ENCODE results near the gene IFITM10.

IFITM10 gene

DNA sequence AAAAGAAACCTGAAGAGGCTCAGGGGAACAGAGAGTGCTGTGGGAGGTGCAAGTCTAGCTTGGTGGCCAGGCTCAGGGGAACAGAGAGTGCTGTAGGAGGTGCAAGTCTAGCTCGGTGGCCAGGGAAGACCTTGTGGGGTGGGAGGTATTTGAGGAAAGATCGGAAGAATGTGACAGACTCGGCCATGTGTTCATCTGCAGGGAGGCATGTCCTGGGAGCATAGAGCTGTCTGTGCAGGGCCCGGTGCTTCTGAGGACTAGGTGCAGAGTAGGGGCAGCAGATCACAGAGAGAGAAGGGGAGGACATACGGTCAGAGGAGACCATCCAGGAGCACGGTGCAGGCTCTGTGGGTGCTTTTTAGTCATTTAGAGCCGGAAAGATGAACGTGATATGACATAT lies 10.8 kb downstream of the IFITM10 start:
- POLR2A ChIA-PET, result no interaction called here

DNA sequence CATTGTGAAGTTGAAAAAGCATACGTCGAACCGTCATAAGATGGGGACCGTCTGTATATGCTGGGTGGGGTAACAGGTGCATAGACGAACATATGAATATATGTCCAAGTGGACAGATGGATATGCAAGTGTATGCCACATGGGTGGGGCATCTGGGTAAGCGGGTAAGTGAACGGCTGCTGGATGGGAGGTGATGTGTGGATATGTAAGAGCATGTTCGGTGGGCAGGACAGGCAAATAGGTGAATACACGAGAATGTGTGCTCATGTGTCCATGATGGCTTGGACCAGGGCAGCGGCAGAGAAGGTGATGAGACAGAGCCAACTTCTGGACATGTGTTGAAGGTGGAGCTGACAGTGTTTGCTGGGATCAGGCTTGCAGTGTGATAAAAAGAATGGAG lies 12.0 kb downstream of the IFITM10 start:
- POLR2A ChIA-PET, result no interaction called here
- CTCF ChIA-PET, result interaction anchor here (1.6 kb wide), 1 partner anchor 21 kb away, joined by 3 read pairs; no protein-coding TSS in a partner anchor
- TF ChIP-seq, protein P1, sequence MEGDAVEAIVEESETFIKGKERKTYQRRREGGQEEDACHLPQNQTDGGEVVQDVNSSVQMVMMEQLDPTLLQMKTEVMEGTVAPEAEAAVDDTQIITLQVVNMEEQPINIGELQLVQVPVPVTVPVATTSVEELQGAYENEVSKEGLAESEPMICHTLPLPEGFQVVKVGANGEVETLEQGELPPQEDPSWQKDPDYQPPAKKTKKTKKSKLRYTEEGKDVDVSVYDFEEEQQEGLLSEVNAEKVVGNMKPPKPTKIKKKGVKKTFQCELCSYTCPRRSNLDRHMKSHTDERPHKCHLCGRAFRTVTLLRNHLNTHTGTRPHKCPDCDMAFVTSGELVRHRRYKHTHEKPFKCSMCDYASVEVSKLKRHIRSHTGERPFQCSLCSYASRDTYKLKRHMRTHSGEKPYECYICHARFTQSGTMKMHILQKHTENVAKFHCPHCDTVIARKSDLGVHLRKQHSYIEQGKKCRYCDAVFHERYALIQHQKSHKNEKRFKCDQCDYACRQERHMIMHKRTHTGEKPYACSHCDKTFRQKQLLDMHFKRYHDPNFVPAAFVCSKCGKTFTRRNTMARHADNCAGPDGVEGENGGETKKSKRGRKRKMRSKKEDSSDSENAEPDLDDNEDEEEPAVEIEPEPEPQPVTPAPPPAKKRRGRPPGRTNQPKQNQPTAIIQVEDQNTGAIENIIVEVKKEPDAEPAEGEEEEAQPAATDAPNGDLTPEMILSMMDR (IDR thresholded peaks at IDR 0.05; ENCODE audit: control extremely low read depth, extremely low read depth, low read depth, missing control alignments), result no peak
- no peak for DNase-seq (ENCODE audit: extremely low spot score)

More for the DNA sequence above, 10.8 kb downstream of the IFITM10 start:
- TF ChIP-seq, protein P1 (IDR thresholded peaks at IDR 0.05; ENCODE audit: control extremely low read depth, extremely low read depth, low read depth, missing control alignments), result no peak
- CTCF ChIA-PET, result interaction anchor here (1.5 kb wide), 1 partner anchor 46 kb away, joined by 6 read pairs; no protein-coding TSS in a partner anchor
- peak; percentile 23 for DNase-seq (ENCODE audit: extremely low spot score)

DNA sequence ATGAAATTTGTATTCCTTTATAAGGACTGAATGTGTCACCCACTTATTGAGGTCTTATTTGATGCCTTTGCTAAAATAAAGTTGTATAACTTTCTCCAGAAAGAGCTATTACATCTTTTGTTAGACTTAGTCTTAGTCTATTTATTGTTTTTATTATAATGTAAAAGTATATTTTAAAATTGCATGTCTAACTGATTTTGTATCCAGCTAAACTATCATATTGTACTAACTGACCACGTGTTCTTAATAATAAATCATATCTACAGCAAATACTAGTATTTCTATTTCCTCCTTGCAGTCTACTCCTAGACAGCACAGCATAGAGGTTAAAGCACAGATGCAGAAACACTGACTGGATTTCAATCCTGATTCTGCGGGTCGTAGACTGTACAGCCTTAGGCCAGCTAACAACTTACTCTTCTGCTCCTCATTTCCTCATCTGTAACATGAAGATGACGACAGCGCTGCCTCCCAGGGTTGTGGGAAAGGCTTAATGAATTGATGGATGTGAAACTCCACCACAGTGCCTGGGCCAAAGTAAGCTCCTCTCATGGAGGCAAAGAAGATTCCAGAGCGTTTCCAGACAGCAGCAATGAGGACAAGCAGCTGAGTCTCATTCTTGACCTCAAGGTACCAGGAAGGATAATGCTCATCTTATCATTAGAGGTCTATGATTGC lies 13.2 kb downstream of the IFITM10 start:
- DNase-seq (ENCODE audit: extremely low spot score), result no peak
- POLR2A ChIA-PET, result no interaction called here
- CTCF ChIA-PET, result interaction anchor here (0.9 to 1.2 kb wide), 2 partner anchors 44 to 84 kb away, joined by 3 read pairs; no protein-coding TSS in a partner anchor
- TF ChIP-seq, protein P1 (IDR thresholded peaks at IDR 0.05; ENCODE audit: control extremely low read depth, extremely low read depth, low read depth, missing control alignments), result no peak

DNA sequence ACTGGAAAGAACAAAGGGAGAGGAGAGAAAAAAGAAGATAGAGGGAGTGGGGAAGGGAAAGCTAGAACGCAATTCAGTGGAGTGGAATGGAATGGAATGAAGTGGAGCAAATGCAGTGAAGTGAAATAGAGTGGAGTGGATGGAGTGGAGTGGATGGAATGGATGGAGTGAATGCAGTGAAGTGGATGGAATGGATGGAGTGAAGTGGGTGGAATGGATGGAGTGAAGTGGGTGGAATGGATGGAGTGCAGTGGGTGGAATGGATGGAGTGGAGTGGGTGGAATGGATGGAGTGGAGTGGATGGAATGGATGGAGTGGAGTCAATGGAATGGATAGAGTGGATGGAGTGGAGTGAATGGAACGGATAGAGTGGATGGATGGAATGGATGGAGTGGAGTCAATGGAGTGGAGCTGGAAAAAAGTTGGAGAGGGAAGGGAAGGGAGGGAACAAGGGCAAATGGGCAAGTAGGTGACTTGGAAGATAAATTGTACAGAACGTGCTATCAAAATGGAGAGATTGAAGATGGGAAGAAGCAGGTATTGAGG lies 13.9 kb downstream of the IFITM10 start:
- TF ChIP-seq, protein P1 (IDR thresholded peaks at IDR 0.05; ENCODE audit: control extremely low read depth, extremely low read depth, low read depth, missing control alignments), result no peak
- ChIA-PET POLR2A (no interaction called here), CTCF (interaction anchor here (0.9 to 1.2 kb wide), 2 partner anchors 43 to 84 kb away, joined by 3 read pairs; no protein-coding TSS in a partner anchor)
- DNase-seq (ENCODE audit: extremely low spot score), result no peak

DNA sequence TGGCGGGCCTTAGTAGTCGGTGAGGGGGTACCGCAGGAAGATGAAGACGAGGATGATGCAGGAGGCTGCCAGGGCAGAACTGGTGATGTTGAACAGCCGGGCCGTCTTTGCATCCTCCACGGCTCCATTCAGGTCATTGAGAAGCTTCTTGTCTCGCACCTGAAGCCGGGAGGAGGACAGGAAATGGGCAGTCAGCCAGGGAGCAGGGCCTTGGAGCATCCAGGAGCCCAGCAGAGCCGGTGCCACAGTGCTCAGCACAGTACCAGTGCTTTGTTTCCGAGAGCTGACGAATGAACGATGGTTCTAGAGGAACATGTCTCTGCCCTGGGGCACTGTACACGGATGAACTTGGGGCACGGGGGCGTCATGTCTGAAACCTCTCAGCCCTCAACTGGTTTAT lies 15.1 kb downstream of the IFITM10 start:
- ChIA-PET POLR2A (no interaction called here), CTCF (no interaction called here)
- TF ChIP-seq, protein P1 (IDR thresholded peaks at IDR 0.05; ENCODE audit: control extremely low read depth, extremely low read depth, low read depth, missing control alignments), result no peak
- no peak for DNase-seq (ENCODE audit: extremely low spot score)

DNA sequence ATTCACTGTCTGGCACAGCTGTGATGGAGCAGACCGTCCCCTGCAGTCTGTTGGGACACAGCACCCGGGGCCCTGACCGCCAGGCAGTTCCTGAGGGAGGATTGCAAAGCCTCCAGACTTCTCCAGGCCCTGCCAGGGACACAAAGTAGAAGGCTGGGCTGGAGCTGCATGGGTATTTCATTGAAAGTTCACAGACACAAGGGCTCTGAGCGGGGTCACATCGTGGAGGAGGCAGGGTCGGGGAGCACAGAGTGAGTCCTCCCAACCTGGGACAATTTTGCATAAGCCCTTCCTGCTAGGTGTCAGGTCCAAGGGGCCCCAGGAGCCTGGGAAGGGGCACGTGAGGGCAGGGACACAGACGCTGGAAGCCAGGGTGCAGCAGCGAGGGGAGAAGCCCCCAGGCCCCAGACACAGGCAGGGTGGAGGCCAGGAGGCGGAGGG lies 15.7 kb downstream of the IFITM10 start:
- CTCF ChIA-PET, result interaction anchor here (2.1 kb wide), 1 partner anchor 98 kb away, joined by 6 read pairs; no protein-coding TSS in a partner anchor
- TF ChIP-seq, protein P1 (IDR thresholded peaks at IDR 0.05; ENCODE audit: control extremely low read depth, extremely low read depth, low read depth, missing control alignments), result no peak
- POLR2A ChIA-PET, result no interaction called here
- DNase-seq (ENCODE audit: extremely low spot score), result no peak

Measured in GM10248 (cell line).